HepG2 (cell line): ENCODE results near the gene ESRP2. TPM values are rescaled to one million over a fixed set of nuclear protein-coding genes. Genes with fewer than 3 reads are reported as not detected.

ENCODE experiments used
- CENPBD1 ChIP-seq: sonication (generic); formaldehyde crosslinking; IDR thresholded peaks from 2 replicates; pipeline ENCODE4 v1.8.0; 2022; ENCODE audit warnings: missing genetic modification reagents, low read depth, mild to moderate bottlenecking, borderline replicate concordance
- DMAP1 ChIP-seq: IDR thresholded peaks from 2 replicates; pipeline ENCODE4 v1.6.1; 2016
- HDAC1 ChIP-seq: sonication (generic); formaldehyde crosslinking; IDR thresholded peaks from 2 replicates; pipeline ENCODE4 v1.5.1; 2020; ENCODE audit warnings: mild to moderate bottlenecking, missing genetic modification reagents
- HOXA7 ChIP-seq: sonication (generic); formaldehyde crosslinking; IDR thresholded peaks from 2 replicates; pipeline ENCODE4 v1.8.1; 2022; ENCODE audit warnings: mild to moderate bottlenecking, missing genetic modification reagents, moderate library complexity
- KAT8 ChIP-seq: IDR thresholded peaks from 2 replicates; pipeline ENCODE4 v1.6.1; 2016; ENCODE audit warnings: missing genetic modification reagents, missing compliant biosample characterization
- MYPOP ChIP-seq: sonication (generic); formaldehyde crosslinking; IDR thresholded peaks from 2 replicates; pipeline ENCODE4 v1.8.1; 2023; ENCODE audit warnings: mild to moderate bottlenecking, moderate library complexity, missing genetic modification reagents
- NKX3-1 ChIP-seq: sonication (generic); formaldehyde crosslinking; IDR thresholded peaks from 2 replicates; pipeline ENCODE4 v1.5.0; 2020; ENCODE audit warnings: missing genetic modification reagents
- RELA ChIP-seq: sonication (generic); formaldehyde crosslinking; IDR thresholded peaks from 2 replicates; pipeline ENCODE4 v1.4.0; 2020; ENCODE audit warnings: missing genetic modification reagents
- REXO4 ChIP-seq: sonication (generic); formaldehyde crosslinking; IDR thresholded peaks from 2 replicates; pipeline ENCODE4 v1.8.0; 2022; ENCODE audit warnings: missing genetic modification reagents, mild to moderate bottlenecking, borderline replicate concordance
- SMC3 ChIP-seq: IDR thresholded peaks from 2 replicates; pipeline ENCODE4 v1.6.1; 2011; ENCODE audit warnings: low read length, improper control_type of control experiment
- SNRNP70 ChIP-seq: fragments of 200-400 bp; formaldehyde crosslinking; IDR thresholded peaks from 2 replicates; pipeline ENCODE4 v1.6.1; 2017; ENCODE audit warnings: mild to moderate bottlenecking, low read depth, low read length, moderate library complexity
- STAT5B ChIP-seq: sonication (generic); formaldehyde crosslinking; IDR thresholded peaks from 2 replicates; pipeline ENCODE4 v1.4.0; 2020; ENCODE audit warnings: missing genetic modification reagents
- TBL1XR1 ChIP-seq: fragments of 150-350 bp; IDR thresholded peaks from 2 replicates; pipeline ENCODE4 v1.6.1; 2014; ENCODE audit warnings: borderline replicate concordance, low read length; ENCODE audit not compliant: partially characterized antibody
- TBP ChIP-seq: sonication (generic); formaldehyde crosslinking; IDR thresholded peaks from 2 replicates; pipeline ENCODE4 v1.5.0; 2020; ENCODE audit warnings: missing genetic modification reagents
- TOPORS ChIP-seq: sonication (generic); formaldehyde crosslinking; IDR thresholded peaks from 2 replicates; pipeline ENCODE4 v1.8.0; 2023; ENCODE audit warnings: mild to moderate bottlenecking, missing genetic modification reagents
- ZFP37 ChIP-seq: sonication (generic); formaldehyde crosslinking; IDR thresholded peaks from 2 replicates; pipeline ENCODE4 v1.4.0; 2020; ENCODE audit warnings: missing genetic modification reagents, borderline replicate concordance
- ZFP82 ChIP-seq: sonication (generic); formaldehyde crosslinking; IDR thresholded peaks from 2 replicates; pipeline ENCODE4 v1.5.1; 2020; ENCODE audit warnings: mild to moderate bottlenecking, missing genetic modification reagents, borderline replicate concordance
- ZNF224 ChIP-seq: sonication (generic); formaldehyde crosslinking; IDR thresholded peaks from 2 replicates; pipeline ENCODE4 v1.5.0; 2020; ENCODE audit warnings: mild to moderate bottlenecking, missing genetic modification reagents
- ZNF644 ChIP-seq: IDR thresholded peaks from 2 replicates; pipeline ENCODE4 v1.6.1; 2016; ENCODE audit warnings: low read depth
- ZNF660 ChIP-seq: sonication (generic); formaldehyde crosslinking; IDR thresholded peaks from 2 replicates; pipeline ENCODE4 v1.5.1; 2020; ENCODE audit warnings: mild to moderate bottlenecking, low read depth, missing genetic modification reagents, borderline replicate concordance
- ZNF737 ChIP-seq: sonication (generic); formaldehyde crosslinking; IDR thresholded peaks from 2 replicates; pipeline ENCODE4 v1.5.0; 2020; ENCODE audit warnings: missing genetic modification reagents, mild to moderate bottlenecking, borderline replicate concordance
- ZNF841 ChIP-seq: sonication (generic); formaldehyde crosslinking; IDR thresholded peaks from 2 replicates; pipeline ENCODE4 v1.8.1; 2023; ENCODE audit warnings: missing genetic modification reagents, borderline replicate concordance
- polyA plus RNA-seq, 8 experiments: library from polyadenylated mRNA; depleted of rRNA in 3 of 8; stranded (reverse) in 7 of 8; unstranded in 1 of 8; fragments of >200 nt; fragmentation: Illumina TruSeq in 4 of 8; extraction: Trizol in 4 of 8; gene quantifications; 2 replicates each; pipeline versions ENCODE4 v1.2.1 to v1.2.3, GENCODE V29; 2011 to 2016; ENCODE audit warnings: low read depth in 4 of 8, missing spikeins in 1 of 8, mixed read lengths in 1 of 8; ENCODE audit not compliant: insufficient read depth in 1 of 8
- total RNA-seq, 5 experiments: library from RNA; depleted of rRNA; stranded (reverse); fragments of >200 nt; fragmentation: Illumina TruSeq; extraction: Trizol; gene quantifications; 2 replicates each; pipeline ENCODE4 v1.2.3, GENCODE V29; 2016; ENCODE audit warnings: low read depth in 1 of 5
- TF ChIP-seq, protein P1 (sequence below): sonication (generic); formaldehyde crosslinking; IDR thresholded peaks from 2 replicates; pipeline ENCODE4 v1.4.0; 2020; ENCODE audit warnings: missing genetic modification reagents, borderline replicate concordance
- TF ChIP-seq, protein P2 (sequence below): sonication (generic); formaldehyde crosslinking; IDR thresholded peaks from 2 replicates; pipeline ENCODE4 v1.4.0; 2020; ENCODE audit warnings: missing genetic modification reagents

ESRP2 gene
- total and polyA plus RNA-seq, 2 of the 13 experiments (the other 11 are each of a cell fraction or from before 2014, with no cell fraction given) = 21.1 to 32.4 TPM

- TF ChIP-seq, protein P1, sequence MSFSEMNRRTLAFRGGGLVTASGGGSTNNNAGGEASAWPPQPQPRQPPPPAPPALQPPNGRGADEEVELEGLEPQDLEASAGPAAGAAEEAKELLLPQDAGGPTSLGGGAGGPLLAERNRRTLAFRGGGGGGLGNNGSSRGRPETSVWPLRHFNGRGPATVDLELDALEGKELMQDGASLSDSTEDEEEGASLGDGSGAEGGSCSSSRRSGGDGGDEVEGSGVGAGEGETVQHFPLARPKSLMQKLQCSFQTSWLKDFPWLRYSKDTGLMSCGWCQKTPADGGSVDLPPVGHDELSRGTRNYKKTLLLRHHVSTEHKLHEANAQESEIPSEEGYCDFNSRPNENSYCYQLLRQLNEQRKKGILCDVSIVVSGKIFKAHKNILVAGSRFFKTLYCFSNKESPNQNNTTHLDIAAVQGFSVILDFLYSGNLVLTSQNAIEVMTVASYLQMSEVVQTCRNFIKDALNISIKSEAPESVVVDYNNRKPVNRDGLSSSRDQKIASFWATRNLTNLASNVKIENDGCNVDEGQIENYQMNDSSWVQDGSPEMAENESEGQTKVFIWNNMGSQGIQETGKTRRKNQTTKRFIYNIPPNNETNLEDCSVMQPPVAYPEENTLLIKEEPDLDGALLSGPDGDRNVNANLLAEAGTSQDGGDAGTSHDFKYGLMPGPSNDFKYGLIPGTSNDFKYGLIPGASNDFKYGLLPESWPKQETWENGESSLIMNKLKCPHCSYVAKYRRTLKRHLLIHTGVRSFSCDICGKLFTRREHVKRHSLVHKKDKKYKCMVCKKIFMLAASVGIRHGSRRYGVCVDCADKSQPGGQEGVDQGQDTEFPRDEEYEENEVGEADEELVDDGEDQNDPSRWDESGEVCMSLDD (CRISPR knock-in tag) = peak; percentile 68; the same call in 1 of the 2 replicates
- TF ChIP-seq ZNF737 (CRISPR knock-in tag) (no peak), TBP (CRISPR knock-in tag) (peak; percentile 67; the same call in 1 of the 2 replicates), MYPOP (CRISPR knock-in tag) (peak; percentile 58; the same call in 1 of the 2 replicates), TBL1XR1 (no peak), ZNF660 (no peak), ZNF224 (CRISPR knock-in tag) (no peak), RELA (peak; percentile 31; the same call in 1 of the 2 replicates), ZNF841 (no peak; the same call in 1 of the 2 replicates), HOXA7 (CRISPR knock-in tag) (no peak), CENPBD1 (CRISPR knock-in tag) (no peak), KAT8 (peak; percentile 41; the same call in 1 of the 2 replicates), ZFP37 (CRISPR knock-in tag) (0 out of 2 replicates have a peak, but pooled peaks have one; percentile 35), SNRNP70 (no peak), ZNF644 (CRISPR knock-in tag) (no peak), DMAP1 (CRISPR knock-in tag) (no peak; the same call in 1 of the 2 replicates), TOPORS (no peak), REXO4 (CRISPR knock-in tag) (no peak), ZFP82 (CRISPR knock-in tag) (peak; percentile 37; the same call in 1 of the 2 replicates), NKX3-1 (CRISPR knock-in tag) (no peak), SMC3 (no peak), STAT5B (CRISPR knock-in tag) (no peak), HDAC1 (CRISPR knock-in tag) (0 out of 2 replicates have a peak, but pooled peaks have one; percentile 72)
- TF ChIP-seq, protein P2, sequence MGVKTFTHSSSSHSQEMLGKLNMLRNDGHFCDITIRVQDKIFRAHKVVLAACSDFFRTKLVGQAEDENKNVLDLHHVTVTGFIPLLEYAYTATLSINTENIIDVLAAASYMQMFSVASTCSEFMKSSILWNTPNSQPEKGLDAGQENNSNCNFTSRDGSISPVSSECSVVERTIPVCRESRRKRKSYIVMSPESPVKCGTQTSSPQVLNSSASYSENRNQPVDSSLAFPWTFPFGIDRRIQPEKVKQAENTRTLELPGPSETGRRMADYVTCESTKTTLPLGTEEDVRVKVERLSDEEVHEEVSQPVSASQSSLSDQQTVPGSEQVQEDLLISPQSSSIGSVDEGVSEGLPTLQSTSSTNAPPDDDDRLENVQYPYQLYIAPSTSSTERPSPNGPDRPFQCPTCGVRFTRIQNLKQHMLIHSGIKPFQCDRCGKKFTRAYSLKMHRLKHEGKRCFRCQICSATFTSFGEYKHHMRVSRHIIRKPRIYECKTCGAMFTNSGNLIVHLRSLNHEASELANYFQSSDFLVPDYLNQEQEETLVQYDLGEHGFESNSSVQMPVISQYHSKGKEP = no peak
Measured at GRCh38 chr16:68236137-68236825, 354 bp upstream of the ESRP2 start (continued).
